ENCODE data around the gene C1QL1. TPM values are rescaled to one million over a fixed set of nuclear protein-coding genes. Genes with fewer than 3 reads are reported as not detected.

The C1QL1 gene
- total and polyA plus RNA-seq, 5 experiments from 2014 or later, result not detected

- H3K4me1 Mint-ChIP-seq, result peaks cover 23 to 39% (median 37%) of the 10 kb centered on the region in 4 donors
- peak overlapping the region in 1 of 10 donors; percentile 74 for H3K4me3 Mint-ChIP-seq
- no peak overlapping the region for H3K27ac Mint-ChIP-seq
- DNase-seq, result peak in 2 of 10 donors; percentile 11 to 47
- peaks cover 30 to 63% (median 51%) of the 10 kb centered on the region in 5 donors for H3K27me3 Mint-ChIP-seq
- peaks cover 0 to 3% (median 0%) of the 10 kb centered on the region in 9 donors for H3K9me3 Mint-ChIP-seq
- peaks cover 0 to 6% (median 6%) of the 10 kb centered on the region in 3 donors for H3K36me3 Mint-ChIP-seq
- peak; percentile 12 to 16 for ATAC-seq
- POLR2A ChIA-PET, result interaction anchor here (1.0 kb wide), 1 partner anchor 19 kb away, joined by 3 read pairs; no protein-coding TSS in a partner anchor
Observed at GRCh38 chr17:44967907-44968224, 237 bp downstream of the C1QL1 start.

- peaks cover 21 to 38% (median 36%) of the 10 kb centered on the region in 4 donors for H3K4me1 Mint-ChIP-seq
- peaks cover 0 to 6% (median 6%) of the 10 kb centered on the region in 3 donors for H3K36me3 Mint-ChIP-seq
- H3K27ac Mint-ChIP-seq, result peak overlapping the region in 1 of 10 donors; percentile 62
- POLR2A ChIA-PET, result no interaction called here
- H3K27me3 Mint-ChIP-seq, result peaks cover 29 to 68% (median 54%) of the 10 kb centered on the region in 5 donors
- peaks cover 0 to 3% (median 0%) of the 10 kb centered on the region in 9 donors for H3K9me3 Mint-ChIP-seq
- ATAC-seq (peak; percentile 20 to 25), DNase-seq (peak in 1 of 10 donors; percentile 11)
- peak overlapping the region; percentile 43 to 75 (median 62) for H3K4me3 Mint-ChIP-seq
Observed at GRCh38 chr17:44967026-44967906, 837 bp downstream of the C1QL1 start.

GRCh38 chr17:44966348-44967025 lies 1.6 kb downstream of the C1QL1 start:
- peak in 1 of 10 donors; percentile 63 for DNase-seq

GRCh38 chr17:44965481-44966234 lies 2.4 kb downstream of the C1QL1 start:
- H3K27me3 Mint-ChIP-seq, result peaks cover 31 to 72% (median 55%) of the 10 kb centered on the region in 5 donors
- peaks cover 18 to 32% (median 31%) of the 10 kb centered on the region in 4 donors for H3K4me1 Mint-ChIP-seq
- DNase-seq, result peak in 1 of 10 donors; percentile 22
- POLR2A ChIA-PET, result no interaction called here
- peaks cover 0 to 6% (median 6%) of the 10 kb centered on the region in 3 donors for H3K36me3 Mint-ChIP-seq
- peak overlapping the region in 8 of 10 donors; percentile 23 to 74 (median 50) for H3K4me3 Mint-ChIP-seq
- peak overlapping the region in 1 of 10 donors; percentile 82 for H3K27ac Mint-ChIP-seq
- no peak for ATAC-seq
- peaks cover 0 to 3% (median 0%) of the 10 kb centered on the region in 9 donors for H3K9me3 Mint-ChIP-seq

More at GRCh38 chr17:44966348-44967025, 1.6 kb downstream of the C1QL1 start:
- H3K9me3 Mint-ChIP-seq, result peaks cover 0 to 3% (median 0%) of the 10 kb centered on the region in 9 donors
- POLR2A ChIA-PET, result no interaction called here
- H3K4me1 Mint-ChIP-seq, result peaks cover 18 to 32% (median 31%) of the 10 kb centered on the region in 4 donors
- H3K27me3 Mint-ChIP-seq, result peaks cover 27 to 68% (median 52%) of the 10 kb centered on the region in 5 donors
- no peak for ATAC-seq
- H3K27ac Mint-ChIP-seq, result no peak overlapping the region
- peaks cover 0 to 6% (median 6%) of the 10 kb centered on the region in 3 donors for H3K36me3 Mint-ChIP-seq
- peak overlapping the region; percentile 42 to 75 (median 62) for H3K4me3 Mint-ChIP-seq

GRCh38 chr17:44961921-44962350 lies 6.2 kb downstream of the C1QL1 start:
- POLR2A ChIA-PET, result interaction anchor here (0.6 to 0.7 kb wide), 2 partner anchors 25 to 1652 kb away, joined by 3 read pairs; no protein-coding TSS in a partner anchor
- peaks cover 0 to 6% (median 2%) of the 10 kb centered on the region in 3 donors for H3K36me3 Mint-ChIP-seq
- DNase-seq, result no peak

GRCh38 chr17:44960691-44961090 lies 7.4 kb downstream of the C1QL1 start:
- Mint-ChIP-seq H3K4me3 (peak overlapping the region in 6 of 10 donors; percentile 13 to 50 (median 28)), H3K4me1 (peaks cover 1 to 8% (median 5%) of the 10 kb centered on the region in 4 donors), H3K36me3 (peaks cover 0 to 3% (median under 1%) of the 10 kb centered on the region in 3 donors), H3K27me3 (peaks cover 19 to 75% (median 53%) of the 10 kb centered on the region in 5 donors), H3K27ac (peak overlapping the region in 1 of 10 donors; percentile 29), H3K9me3 (peaks cover 0 to 3% (median 0%) of the 10 kb centered on the region in 9 donors)
- DNase-seq (no peak), ATAC-seq (no peak)
- POLR2A ChIA-PET, result no interaction called here

More at GRCh38 chr17:44961921-44962350, 6.2 kb downstream of the C1QL1 start:
- no peak overlapping the region for H3K27ac Mint-ChIP-seq
- H3K4me3 Mint-ChIP-seq, result no peak overlapping the region
- H3K4me1 Mint-ChIP-seq, result peaks cover 8 to 17% (median 15%) of the 10 kb centered on the region in 4 donors
- peaks cover 0 to 3% (median 0%) of the 10 kb centered on the region in 9 donors for H3K9me3 Mint-ChIP-seq
- no peak for ATAC-seq
- peaks cover 26 to 77% (median 57%) of the 10 kb centered on the region in 5 donors for H3K27me3 Mint-ChIP-seq

- Mint-ChIP-seq H3K27ac (no peak overlapping the region), H3K9me3 (peaks cover 0 to 3% (median 0%) of the 10 kb centered on the region in 9 donors), H3K27me3 (peaks cover 14 to 68% (median 47%) of the 10 kb centered on the region in 5 donors), H3K36me3 (no peaks in the 10 kb centered on the region), H3K4me3 (peak overlapping the region in 7 of 10 donors; percentile 22 to 72 (median 55)), H3K4me1 (peaks cover 0 to 6% (median 4%) of the 10 kb centered on the region in 4 donors)
- POLR2A ChIA-PET, result no interaction called here
- no peak for DNase-seq
- peak; percentile 33 to 71 for ATAC-seq
Observed at GRCh38 chr17:44959821-44960531, 8.1 kb downstream of the C1QL1 start.

GRCh38 chr17:44956998-44957981 lies 10.8 kb downstream of the C1QL1 start:
- ATAC-seq, result no peak
- peaks cover 0 to 6% (median 4%) of the 10 kb centered on the region in 4 donors for H3K4me1 Mint-ChIP-seq
- POLR2A ChIA-PET, result no interaction called here
- peaks cover 8 to 43% (median 30%) of the 10 kb centered on the region in 5 donors for H3K27me3 Mint-ChIP-seq
- peak overlapping the region in 2 of 10 donors; percentile 13 to 27 for H3K27ac Mint-ChIP-seq
- DNase-seq, result no peak
- no peaks in the 10 kb centered on the region for H3K9me3 Mint-ChIP-seq
- no peaks in the 10 kb centered on the region for H3K36me3 Mint-ChIP-seq
- no peak overlapping the region for H3K4me3 Mint-ChIP-seq

- Mint-ChIP-seq H3K9me3 (no peaks in the 10 kb centered on the region), H3K4me1 (peaks cover 0 to 6% (median 4%) of the 10 kb centered on the region in 4 donors), H3K36me3 (no peaks in the 10 kb centered on the region), H3K27ac (no peak overlapping the region), H3K4me3 (no peak overlapping the region), H3K27me3 (peaks cover 5 to 39% (median 26%) of the 10 kb centered on the region in 5 donors)
- POLR2A ChIA-PET, result no interaction called here
- ATAC-seq (no peak), DNase-seq (no peak)
Observed at GRCh38 chr17:44955674-44956425, 12.3 kb downstream of the C1QL1 start.

GRCh38 chr17:44952946-44953475 lies 15.1 kb downstream of the C1QL1 start:
- Mint-ChIP-seq H3K9me3 (no peaks in the 10 kb centered on the region), H3K4me1 (peaks cover 0 to 4% (median 2%) of the 10 kb centered on the region in 4 donors), H3K4me3 (no peak overlapping the region), H3K27me3 (peaks cover under 1 to 23% (median 10%) of the 10 kb centered on the region in 5 donors), H3K27ac (peak overlapping the region in 1 of 10 donors; percentile 46), H3K36me3 (no peaks in the 10 kb centered on the region)
- no peak for DNase-seq
- ATAC-seq, result no peak
- POLR2A ChIA-PET, result interaction anchor here (0.5 kb wide), 1 partner anchor 452 kb away, joined by 3 read pairs; no protein-coding TSS in a partner anchor
